WTC11 (cell line): ENCODE measurements around the gene GRAMD1B.
"Not testable (repeated sequence)": the region's sequence is repeated elsewhere in the genome, so short reads cannot be mapped to it uniquely, and the experiment has no call there.

ENCODE experiments used
- NR2C2 ChIP-seq: sonication (generic); formaldehyde crosslinking; IDR thresholded peaks from 2 replicates; pipeline ENCODE4 v1.8.0; 2022; ENCODE audit warnings: mild to moderate bottlenecking, missing genetic modification reagents
- PREB ChIP-seq: sonication (generic); formaldehyde crosslinking; IDR thresholded peaks from 2 replicates; pipeline ENCODE4 v1.8.1; 2022; ENCODE audit warnings: mild to moderate bottlenecking, missing genetic modification reagents, moderate library complexity, borderline replicate concordance
- USF2 ChIP-seq: sonication (generic); formaldehyde crosslinking; IDR thresholded peaks from 2 replicates; pipeline ENCODE4 v1.8.1; 2023; ENCODE audit warnings: mild to moderate bottlenecking, missing genetic modification reagents, moderate library complexity
- ZNF219 ChIP-seq: sonication (generic); formaldehyde crosslinking; IDR thresholded peaks from 2 replicates; pipeline ENCODE4 v1.8.0; 2023; ENCODE audit warnings: missing genetic modification reagents, mild to moderate bottlenecking, borderline replicate concordance
- ZNF263 ChIP-seq: sonication (generic); formaldehyde crosslinking; IDR thresholded peaks from 2 replicates; pipeline ENCODE4 v1.8.1; 2022; ENCODE audit warnings: low read depth, mild to moderate bottlenecking, moderate library complexity, missing genetic modification reagents
- TF ChIP-seq, protein P1 (sequence below): sonication (generic); formaldehyde crosslinking; IDR thresholded peaks from 2 replicates; pipeline ENCODE4 v1.8.1; 2023; ENCODE audit warnings: mild to moderate bottlenecking, missing genetic modification reagents, moderate library complexity
- TF ChIP-seq, protein P2 (sequence below): fragments of 200-600 bp; IDR thresholded peaks from 2 replicates; pipeline ENCODE4 v1.8.0; 2022; ENCODE audit warnings: antibody characterized with exemption

- TF ChIP-seq, protein P1, sequence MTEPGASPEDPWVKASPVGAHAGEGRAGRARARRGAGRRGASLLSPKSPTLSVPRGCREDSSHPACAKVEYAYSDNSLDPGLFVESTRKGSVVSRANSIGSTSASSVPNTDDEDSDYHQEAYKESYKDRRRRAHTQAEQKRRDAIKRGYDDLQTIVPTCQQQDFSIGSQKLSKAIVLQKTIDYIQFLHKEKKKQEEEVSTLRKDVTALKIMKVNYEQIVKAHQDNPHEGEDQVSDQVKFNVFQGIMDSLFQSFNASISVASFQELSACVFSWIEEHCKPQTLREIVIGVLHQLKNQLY (CRISPR knock-in tag) = not testable (repeated sequence)
- not testable (repeated sequence) for TF ChIP-seq PREB, NR2C2, ZNF263, ZNF219, USF2 (CRISPR knock-in tag)
- TF ChIP-seq, protein P2, sequence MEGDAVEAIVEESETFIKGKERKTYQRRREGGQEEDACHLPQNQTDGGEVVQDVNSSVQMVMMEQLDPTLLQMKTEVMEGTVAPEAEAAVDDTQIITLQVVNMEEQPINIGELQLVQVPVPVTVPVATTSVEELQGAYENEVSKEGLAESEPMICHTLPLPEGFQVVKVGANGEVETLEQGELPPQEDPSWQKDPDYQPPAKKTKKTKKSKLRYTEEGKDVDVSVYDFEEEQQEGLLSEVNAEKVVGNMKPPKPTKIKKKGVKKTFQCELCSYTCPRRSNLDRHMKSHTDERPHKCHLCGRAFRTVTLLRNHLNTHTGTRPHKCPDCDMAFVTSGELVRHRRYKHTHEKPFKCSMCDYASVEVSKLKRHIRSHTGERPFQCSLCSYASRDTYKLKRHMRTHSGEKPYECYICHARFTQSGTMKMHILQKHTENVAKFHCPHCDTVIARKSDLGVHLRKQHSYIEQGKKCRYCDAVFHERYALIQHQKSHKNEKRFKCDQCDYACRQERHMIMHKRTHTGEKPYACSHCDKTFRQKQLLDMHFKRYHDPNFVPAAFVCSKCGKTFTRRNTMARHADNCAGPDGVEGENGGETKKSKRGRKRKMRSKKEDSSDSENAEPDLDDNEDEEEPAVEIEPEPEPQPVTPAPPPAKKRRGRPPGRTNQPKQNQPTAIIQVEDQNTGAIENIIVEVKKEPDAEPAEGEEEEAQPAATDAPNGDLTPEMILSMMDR = not testable (repeated sequence)
Observed at GRCh38 chr11:123513309-123513708, 83.2 kb downstream of the GRAMD1B start.
